PC-3 (cell line): Measurements from ENCODE around the gene ADORA1. TPM values are rescaled to one million over a fixed set of nuclear protein-coding genes. Genes with fewer than 3 reads are reported as not detected.
A peak's percentile ranks its signal among the peaks of the same experiment; 100 is the strongest.

ENCODE experiments used
- ATAC-seq: fragments of 200-7000 bp; cut with Tn5 transposase; 2 replicates; pipeline ENCODE4 v1.9.1; 2020; ENCODE audit warnings: mild to moderate bottlenecking, moderate library complexity
- BruUV-seq: library from RNA; stranded (reverse); fragments of 400-500 nt; replicated peaks from 2 replicates; lab custom pipeline; 2021; lab: Mats Ljungman, UMichigan
- CTCF ChIA-PET: fragments of 300-600 bp; sonication (Branson Sonifier 250); formaldehyde crosslinking; loops from one replicate; lab custom pipeline; 2022; ENCODE audit warnings: antibody characterized with exemption; lab: Charles Lee
- POLR2A ChIA-PET: fragments of 300-600 bp; sonication (Branson Sonifier 250); formaldehyde crosslinking; loops from one replicate; lab custom pipeline; 2022; ENCODE audit warnings: antibody characterized with exemption; ENCODE audit not compliant: unreplicated experiment; lab: Charles Lee
- DNase-seq: peaks from one replicate; pipeline ENCODE4 v3.0.0-alpha.2; 2015
- H2AFZ ChIP-seq: fragments of 300-600 bp; sonication (generic); 2 replicates; pipeline ENCODE4 v1.6.0; 2016; ENCODE audit warnings: antibody characterized with exemption, low read length
- H3F3A ChIP-seq: fragments of 300-600 bp; sonication (generic); one replicate; pipeline ENCODE4 v1.6.0; 2017; ENCODE audit warnings: antibody characterized with exemption, low read length, control low read depth, mild to moderate bottlenecking; ENCODE audit not compliant: unreplicated experiment
- H3K27ac ChIP-seq: fragments of 300-600 bp; sonication (generic); 2 replicates; pipeline ENCODE4 v1.5.1; 2016; ENCODE audit warnings: mild to moderate bottlenecking, low read length
- H3K27me3 ChIP-seq: fragments of 300-600 bp; sonication (generic); 2 replicates; pipeline ENCODE4 v1.6.1; 2016; ENCODE audit warnings: low read length, mixed read lengths
- H3K36me3 ChIP-seq: fragments of 300-600 bp; sonication (generic); 2 replicates; pipeline ENCODE4 v1.6.1; 2016; ENCODE audit warnings: low read depth, mixed run types, low read length, mixed read lengths
- H3K4me1 ChIP-seq: fragments of 300-600 bp; sonication (generic); 2 replicates; pipeline ENCODE4 v1.5.1; 2016; ENCODE audit warnings: low read length; ENCODE audit not compliant: insufficient read depth
- H3K4me2 ChIP-seq: fragments of 300-600 bp; sonication (generic); 2 replicates; pipeline ENCODE4 v1.6.0; 2016; ENCODE audit warnings: low read length
- H3K4me3 ChIP-seq: fragments of 300-600 bp; sonication (generic); 2 replicates; pipeline ENCODE4 v1.5.1; 2016; ENCODE audit warnings: mild to moderate bottlenecking, low read length, mixed read lengths
- H3K79me2 ChIP-seq: fragments of 300-600 bp; sonication (generic); 2 replicates; pipeline ENCODE4 v1.6.1; 2017; ENCODE audit warnings: low read length, mixed read lengths
- H3K9ac ChIP-seq: fragments of 300-600 bp; sonication (generic); 2 replicates; pipeline ENCODE4 v1.6.0; 2016; ENCODE audit warnings: mild to moderate bottlenecking, low read length
- H3K9me2 ChIP-seq: fragments of 300-600 bp; sonication (generic); replicated peaks from 2 replicates; pipeline ENCODE4 v1.6.1; 2016; ENCODE audit warnings: mixed run types, low read length, mixed read lengths
- H3K9me3 ChIP-seq: fragments of 300-600 bp; sonication (generic); 2 replicates; pipeline ENCODE4 v1.6.1; 2016; ENCODE audit warnings: low read length, mixed read lengths
- H4K20me1 ChIP-seq: fragments of 300-600 bp; sonication (generic); 2 replicates; pipeline ENCODE4 v1.6.1; 2016; ENCODE audit warnings: low read length, mixed read lengths
- CTCF ChIP-seq: fragments of 300-600 bp; sonication (generic); conservative IDR thresholded peaks from 2 replicates; pipeline ENCODE4 v1.5.1; 2017; ENCODE audit warnings: antibody characterized with exemption, low read depth, mild to moderate bottlenecking, low read length
- EZH2 ChIP-seq: fragments of 300-600 bp; sonication (generic); IDR thresholded peaks from one replicate; pipeline ENCODE4 v1.6.1; 2017; ENCODE audit warnings: antibody characterized with exemption, mild to moderate bottlenecking, low read length; ENCODE audit not compliant: unreplicated experiment
- EZH2phosphoT487 ChIP-seq: fragments of 300-600 bp; sonication (generic); IDR thresholded peaks from 2 replicates; pipeline ENCODE4 v1.6.1; 2018; ENCODE audit warnings: mild to moderate bottlenecking, antibody characterized with exemption, low read length, borderline replicate concordance
- intact Hi-C: fragments of 100-400 bp; cut with micrococcal nuclease; formaldehyde crosslinking; loops from 2 replicates; pipeline ENCODE4 v1.9.0; 2023
- total RNA-seq: library from RNA; depleted of rRNA; stranded (reverse); fragments of >200 nt; gene quantifications from 2 replicates; pipeline ENCODE4 v1.2.3, GENCODE V29; 2014

ADORA1 gene
- total RNA-seq, 1 experiment from 2014 or later, result 1.4 TPM

- Histone ChIP-seq H4K20me1 (no peaks in the 10 kb centered on the region), H3K27ac (no peak overlapping the region), H3K9ac (no peak overlapping the region), H3K4me1 (peaks cover 9% of the 10 kb centered on the region), H3K27me3 (peaks cover 21% of the 10 kb centered on the region), H3F3A (no peaks in the 10 kb centered on the region), H3K9me3 (no peaks in the 10 kb centered on the region), H3K9me2 (no peaks in the 10 kb centered on the region), H3K79me2 (no peaks in the 10 kb centered on the region), H3K4me3 (no peak overlapping the region), H3K36me3 (no peaks in the 10 kb centered on the region), H2AFZ (no peak overlapping the region), H3K4me2 (no peak overlapping the region)
- DNase-seq (no peak), ATAC-seq (no peak)
- intact Hi-C loops, result no loop called here
- ChIA-PET CTCF (no interaction called here), POLR2A (no interaction called here)
- no TSS peak for BruUV-seq
- TF ChIP-seq CTCF (no peak), EZH2 (no peak), EZH2phosphoT487 (no peak)
Measured at GRCh38 chr1:203131548-203132200, 4.1 kb downstream of the ADORA1 start.

DNA sequence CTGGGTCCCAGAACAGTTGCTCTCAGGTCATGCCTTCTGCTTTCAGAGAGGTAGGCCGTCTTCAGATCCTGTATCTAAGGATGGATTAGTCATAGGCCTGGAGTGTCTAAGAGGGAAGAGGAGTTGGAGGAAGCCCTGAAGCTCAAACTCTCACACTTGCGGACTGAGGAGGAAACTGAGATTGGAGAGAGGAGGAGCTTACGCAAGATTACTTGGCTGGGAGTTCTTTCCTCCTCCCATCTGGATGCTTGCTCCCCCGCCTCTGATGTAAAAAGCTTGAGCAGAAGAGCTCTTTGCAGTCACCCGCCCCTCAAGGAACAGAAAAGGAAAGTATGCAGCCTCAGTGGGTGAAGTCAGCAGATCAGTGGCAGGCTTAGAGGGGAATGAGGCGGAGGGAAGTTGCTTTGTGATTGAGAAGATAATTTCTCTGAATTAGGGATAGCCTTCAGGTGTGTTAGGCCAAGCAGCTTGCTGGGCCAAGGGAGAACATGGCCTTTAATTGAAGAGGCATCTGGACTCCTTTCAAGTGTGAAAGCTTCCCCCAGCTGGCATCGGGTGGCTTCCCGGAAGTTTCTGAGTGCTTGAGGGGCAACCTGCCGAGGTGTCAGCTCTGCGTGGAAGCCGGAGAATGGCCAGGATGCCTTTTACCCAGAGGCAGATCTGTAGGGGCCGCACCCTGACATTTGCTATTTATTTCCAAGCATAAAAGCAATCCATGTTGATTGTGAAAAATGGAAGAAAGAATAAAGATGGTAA, 6.6 kb downstream of the ADORA1 start:
- Histone ChIP-seq H3K4me1 (peaks cover 9% of the 10 kb centered on the region), H3F3A (no peaks in the 10 kb centered on the region), H3K9me3 (no peaks in the 10 kb centered on the region), H3K4me3 (no peak overlapping the region), H3K36me3 (no peaks in the 10 kb centered on the region), H3K27me3 (peaks cover 20% of the 10 kb centered on the region), H3K79me2 (no peaks in the 10 kb centered on the region), H3K9me2 (no peaks in the 10 kb centered on the region), H3K4me2 (no peak overlapping the region), H3K27ac (no peak overlapping the region), H4K20me1 (no peaks in the 10 kb centered on the region), H2AFZ (no peak overlapping the region), H3K9ac (no peak overlapping the region)
- no TSS peak for BruUV-seq
- intact Hi-C loops, result no loop called here
- DNase-seq (peak; percentile 11), ATAC-seq (no peak)
- POLR2A ChIA-PET, result no interaction called here
- TF ChIP-seq CTCF (no peak), EZH2phosphoT487 (no peak), EZH2 (no peak)
- CTCF ChIA-PET, result no interaction called here
